T-helper 22 cell (primary cell): ENCODE measurements around the gene DPPA3.
"Not testable (repeated sequence)": the region's sequence is repeated elsewhere in the genome, so short reads cannot be mapped to it uniquely, and the experiment has no call there.

Source experiments
- DNase-seq: peaks from one replicate; pipeline ENCODE4 v3.0.0-alpha.2; 2020; ENCODE audit warnings: low read depth

DPPA3 gene

DNA sequence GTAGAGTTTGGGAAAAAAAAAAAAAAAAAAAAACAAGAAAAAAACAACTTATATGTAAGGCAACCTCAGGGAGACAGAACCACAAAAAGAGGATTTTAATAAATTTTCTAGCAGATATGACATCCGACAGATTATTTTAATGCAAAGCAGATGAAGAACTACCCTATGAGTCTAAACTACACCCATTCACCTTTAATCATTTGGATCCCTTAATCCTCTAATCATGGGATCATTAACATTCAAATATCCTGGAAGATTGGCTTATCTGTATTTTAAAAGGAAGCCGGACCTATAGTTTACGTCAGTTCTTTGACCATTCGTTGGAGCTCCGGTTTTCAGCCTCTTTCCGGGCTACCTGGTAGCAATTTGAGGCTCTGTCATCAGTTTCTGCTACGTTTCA is at the start of gene DPPA3:
Gene DPPA3, plus strand, starts transcription at position 301 of the 400 bp plus-strand sequence. CDS start 138 bp downstream, outside the sequence.
- DNase-seq = no peak

DNA sequence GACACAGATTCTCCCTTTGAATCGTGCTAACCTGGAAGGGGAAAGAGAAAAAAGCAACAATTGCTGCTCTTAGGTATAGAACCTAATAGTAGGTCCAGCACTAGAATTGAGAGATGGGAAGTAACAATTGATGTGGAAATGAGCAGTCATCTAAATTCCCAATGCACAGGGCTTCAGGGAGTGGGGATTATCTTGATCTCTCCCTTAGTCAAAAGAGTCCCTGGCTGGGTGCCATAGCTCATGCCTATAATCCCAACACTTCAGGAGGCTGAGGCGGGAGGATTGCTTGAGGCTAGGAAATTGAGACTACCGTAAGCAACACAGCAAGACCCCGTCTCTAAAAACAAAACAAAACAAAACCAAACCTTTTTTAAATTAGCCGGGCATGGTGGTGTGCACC is 49.5 kb upstream of the DPPA3 start:
- no peak for DNase-seq

DNA sequence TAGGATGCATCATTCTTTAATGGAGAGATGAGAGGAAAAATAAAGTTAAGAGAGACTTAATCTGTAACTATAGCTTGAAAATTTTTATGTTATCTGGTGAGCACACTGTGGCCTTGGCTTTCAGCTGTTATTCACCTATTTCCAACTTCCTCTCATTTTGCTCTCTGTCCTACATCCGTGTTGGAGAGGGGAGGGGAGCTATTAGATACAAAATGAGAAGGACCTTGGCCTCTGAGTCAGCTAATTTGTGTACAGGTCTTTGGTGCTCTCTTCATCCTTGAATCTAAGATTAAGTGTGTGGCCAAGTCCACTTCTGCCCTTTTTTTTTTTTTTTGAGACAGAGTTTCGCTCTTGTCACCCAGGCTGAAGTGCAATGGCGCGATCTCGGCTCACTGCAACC is 44.6 kb upstream of the DPPA3 start:
- DNase-seq = no peak

DNA sequence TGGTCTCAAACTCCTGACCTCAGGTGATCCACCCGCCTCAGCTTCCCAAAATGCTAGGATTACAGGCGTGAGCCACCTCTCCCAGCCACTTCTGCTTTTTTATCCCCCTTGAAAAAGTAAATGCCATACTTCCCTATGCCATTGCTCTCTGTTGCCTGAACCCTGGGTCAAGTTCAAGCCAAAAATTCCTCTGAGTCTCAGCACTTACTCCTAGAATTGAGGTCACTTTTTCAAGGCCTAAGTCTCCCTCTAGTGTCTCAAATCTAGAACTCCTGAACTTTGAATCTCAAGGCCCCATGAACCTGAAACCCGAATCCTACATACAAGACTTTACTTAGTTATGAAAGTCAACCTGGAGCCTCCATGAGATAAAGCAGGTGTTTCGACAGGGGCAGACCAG is 44.1 kb upstream of the DPPA3 start:
- DNase-seq = no peak

DNA sequence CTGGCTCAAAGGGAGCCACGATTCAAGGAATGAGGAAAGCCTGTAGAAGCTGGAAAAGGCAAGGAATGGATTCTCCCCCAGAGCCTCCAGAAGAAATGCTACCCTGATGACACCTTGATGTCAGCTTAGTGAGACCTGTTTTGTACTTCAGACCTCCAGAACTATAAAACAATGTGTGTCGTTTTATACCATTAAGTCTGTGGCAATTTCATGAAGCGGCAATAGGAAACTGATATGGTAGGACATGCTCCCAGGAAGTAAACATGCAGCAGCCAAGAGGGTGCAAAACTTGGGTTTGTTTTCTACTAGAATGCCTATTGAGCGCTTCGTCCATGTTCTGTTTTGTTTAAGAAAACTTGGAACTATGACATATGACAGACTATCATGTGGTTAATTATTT is 43.1 kb upstream of the DPPA3 start:
- no peak for DNase-seq

DNA sequence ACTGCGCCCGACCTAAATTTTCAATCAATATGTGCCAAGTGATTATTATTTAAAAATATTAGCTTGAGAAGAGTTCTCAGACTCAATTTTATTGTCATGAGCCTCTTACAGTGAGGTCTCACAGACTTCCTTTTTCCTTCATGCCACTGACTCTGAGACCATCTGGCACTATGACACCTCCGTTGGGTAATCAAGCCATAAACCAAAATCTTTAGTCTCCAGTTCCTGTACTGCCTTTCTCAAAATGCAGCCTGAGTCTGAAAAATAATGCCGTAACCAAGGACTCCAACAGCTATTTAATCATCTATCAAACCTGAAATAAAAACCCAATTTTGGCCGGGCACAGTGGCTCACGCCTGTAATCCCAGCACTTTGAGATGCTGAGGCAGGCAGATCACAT is 35.8 kb upstream of the DPPA3 start:
- not testable (repeated sequence) for DNase-seq

DNA sequence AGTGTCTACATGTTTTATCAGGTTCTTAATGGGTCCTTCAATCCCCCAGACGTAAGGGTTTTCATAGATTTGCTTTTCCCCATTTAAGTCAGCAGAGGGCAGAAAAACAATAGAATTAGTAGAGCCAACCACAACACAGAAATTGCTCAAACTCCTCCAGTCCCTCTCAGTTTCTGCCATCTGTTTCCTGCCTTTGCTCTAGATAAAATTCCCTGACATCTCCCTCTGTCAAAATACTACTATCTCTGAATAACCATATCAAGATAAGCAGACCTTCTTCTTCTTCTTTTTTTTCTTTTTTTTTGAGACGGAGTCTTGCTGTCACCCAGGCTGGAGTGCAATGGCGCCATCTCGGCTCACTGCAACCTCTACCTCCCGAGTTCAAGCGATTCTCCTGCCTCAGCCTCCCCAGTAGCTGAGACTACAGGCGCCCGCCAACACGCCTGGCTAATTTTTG is 33.8 kb upstream of the DPPA3 start:
- not testable (repeated sequence) for DNase-seq

DNA sequence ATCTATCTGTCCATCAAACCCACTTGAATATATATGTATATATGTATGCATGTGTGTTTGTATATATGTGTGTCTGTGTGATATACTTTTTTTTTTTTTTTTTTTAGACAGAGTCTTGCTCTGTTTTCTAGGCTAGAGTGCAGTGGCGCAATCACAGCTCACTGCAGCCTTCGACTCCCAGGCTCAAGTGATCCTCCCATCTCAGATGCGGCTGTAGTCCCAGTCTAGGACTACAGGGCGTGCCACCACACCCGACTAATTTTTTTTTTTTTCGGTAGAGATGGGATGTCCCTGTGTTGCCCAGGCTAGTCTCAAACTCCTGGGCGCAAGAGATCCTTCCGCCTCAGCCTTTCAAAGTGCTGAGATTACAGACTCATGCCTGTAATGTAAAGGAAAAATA is 32.5 kb upstream of the DPPA3 start:
- no peak for DNase-seq

DNA sequence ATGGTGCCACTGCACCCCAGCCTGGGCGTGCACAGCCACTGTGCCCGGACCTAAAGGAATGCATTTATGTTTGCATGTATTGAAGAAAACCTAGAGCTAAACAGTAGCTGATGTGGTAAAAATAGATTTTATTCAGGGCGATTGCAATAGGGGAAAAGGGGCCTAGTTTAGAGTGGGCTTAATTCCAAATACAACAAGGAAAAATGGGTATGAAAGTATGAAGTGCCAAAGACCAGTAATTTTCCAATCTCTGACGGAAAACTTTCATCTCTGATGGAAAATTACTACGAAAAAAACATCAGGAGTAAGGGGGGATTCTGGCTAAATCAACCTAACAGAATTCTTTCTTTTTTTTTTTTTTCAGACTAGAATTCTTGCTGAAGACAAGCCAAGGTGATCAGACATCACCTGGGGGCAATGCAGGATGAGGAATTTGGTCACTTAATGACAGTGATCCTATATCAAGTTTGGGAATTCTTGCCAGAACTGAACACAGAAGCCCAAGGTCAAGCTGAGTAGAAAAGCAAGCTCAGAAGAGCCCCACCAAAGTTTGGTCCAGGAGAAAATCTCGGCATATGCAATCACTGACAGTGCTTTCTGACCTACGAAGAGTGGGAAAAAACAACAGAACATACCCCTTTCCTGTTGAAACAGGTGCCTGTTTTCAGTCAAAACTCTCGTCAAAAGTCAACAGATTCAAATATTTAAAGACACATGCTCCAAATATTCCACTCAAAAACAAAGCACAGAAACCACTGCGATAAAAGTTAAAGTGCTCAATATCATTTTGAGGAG is 31.8 kb upstream of the DPPA3 start:
- DNase-seq = no peak

DNA sequence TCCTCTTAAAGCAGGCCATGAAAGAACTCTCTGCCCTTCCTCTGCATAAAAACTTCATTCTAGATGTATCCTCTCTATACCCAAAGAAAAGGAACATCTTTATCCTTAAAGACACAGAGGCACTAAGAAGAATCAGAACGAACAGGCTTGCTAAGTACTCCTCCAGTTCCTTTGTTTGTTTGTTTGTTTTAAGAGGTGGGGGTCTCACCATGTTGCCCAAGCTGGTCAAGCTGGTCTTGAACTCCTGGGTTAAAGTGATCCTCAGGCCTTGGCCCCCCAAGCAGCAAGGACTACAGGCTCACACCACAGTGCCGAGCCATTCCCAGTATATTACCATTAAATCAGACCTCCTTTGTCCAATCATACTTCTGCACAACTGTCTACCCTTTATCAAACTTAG is 29.7 kb upstream of the DPPA3 start:
- no peak for DNase-seq

DNA sequence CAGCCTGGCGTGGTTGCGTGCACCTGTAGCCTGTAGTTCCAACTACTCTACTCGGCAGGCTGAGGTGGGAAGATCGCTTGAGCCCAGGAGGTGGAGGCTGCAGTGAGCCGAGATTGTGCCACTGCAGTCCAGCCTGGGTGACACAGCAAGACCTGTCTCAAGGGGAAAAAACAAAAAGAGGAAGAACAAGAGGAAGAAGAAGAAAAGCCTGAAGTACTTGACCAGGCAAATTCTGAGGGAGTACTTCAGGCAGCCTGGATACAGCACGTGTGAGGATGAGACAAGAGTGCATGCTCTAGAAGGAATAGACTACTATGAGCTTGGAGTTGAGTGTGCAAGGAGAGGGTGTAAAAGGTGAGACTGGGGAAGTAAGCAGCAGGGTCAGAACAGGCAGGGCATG is 17.4 kb upstream of the DPPA3 start:
- DNase-seq = no peak

DNA sequence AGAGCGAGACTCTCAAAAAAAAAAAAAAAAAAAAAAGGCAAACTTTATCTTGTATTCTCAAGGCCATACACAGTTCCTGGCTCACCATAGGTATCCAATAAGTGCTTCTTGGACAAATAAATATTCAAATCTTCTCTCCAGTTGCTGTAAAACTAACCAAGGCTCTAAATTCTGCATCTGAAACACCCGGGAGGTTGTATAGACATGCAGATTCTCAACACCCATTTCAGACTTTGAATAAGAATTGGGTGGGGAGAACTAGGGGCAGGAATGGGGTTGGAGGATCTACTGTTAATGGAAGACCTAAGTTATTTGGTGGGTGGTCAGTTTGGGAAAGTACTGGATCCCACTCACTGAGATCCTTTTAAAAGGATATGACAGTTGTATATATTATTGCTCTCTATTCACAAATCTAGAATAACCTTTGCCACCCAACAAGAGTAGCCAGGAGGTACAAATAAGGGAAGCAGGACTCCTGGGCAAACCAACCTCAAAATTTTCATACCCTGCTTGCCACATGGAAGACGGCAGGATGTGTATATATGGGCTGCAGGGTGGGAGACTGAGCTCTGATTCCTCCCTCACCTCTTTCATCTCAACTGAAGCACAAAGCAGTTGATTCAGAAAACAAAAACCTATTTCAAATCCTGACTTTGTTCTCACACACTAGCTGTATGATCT is 16.5 kb upstream of the DPPA3 start:
- DNase-seq = no peak

DNA sequence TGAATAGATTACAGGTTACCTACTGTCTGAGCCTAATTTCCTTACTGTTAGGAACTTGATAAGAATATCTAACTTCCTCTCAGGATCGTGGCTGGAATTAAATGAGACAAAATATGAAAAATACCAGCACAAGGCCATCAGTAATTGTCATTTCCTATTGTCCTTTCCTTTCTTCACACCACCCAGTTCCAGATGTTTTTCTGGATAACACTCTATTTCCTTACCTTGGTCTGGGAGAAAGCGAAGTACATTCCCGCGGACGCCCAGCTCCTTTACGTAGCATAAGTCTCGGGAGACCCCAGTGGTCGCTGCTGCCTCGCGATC is 16.0 kb upstream of the DPPA3 start:
- no peak for DNase-seq

DNA sequence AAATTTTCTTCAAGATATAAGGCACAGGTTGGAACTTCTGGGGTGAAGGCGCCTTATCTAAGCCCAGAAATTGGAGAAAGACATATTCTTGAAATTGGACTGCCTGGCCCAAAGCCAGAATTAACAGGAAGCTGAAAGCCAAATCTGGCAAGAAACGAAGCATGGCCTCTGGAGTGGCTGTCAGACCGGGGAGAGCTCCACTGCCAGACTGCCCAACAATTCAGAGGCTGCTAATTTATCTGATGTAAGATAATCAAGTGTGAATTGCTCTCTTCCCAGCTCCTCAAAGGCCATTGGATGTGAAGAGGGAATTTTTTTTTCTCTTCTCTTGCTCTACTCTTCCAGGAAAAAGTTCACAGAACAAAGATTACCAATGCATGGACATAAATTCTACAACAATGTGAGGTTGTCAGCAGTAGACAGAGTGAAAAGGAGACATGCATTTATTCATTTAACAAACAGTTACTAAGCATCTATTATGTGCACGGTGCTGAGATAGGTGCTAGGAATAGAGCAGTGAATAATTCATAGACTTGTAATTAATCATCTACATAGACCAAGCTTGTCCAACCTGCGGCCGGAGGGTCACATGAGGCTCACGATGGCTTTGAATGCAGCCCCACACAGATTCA is 15.6 kb upstream of the DPPA3 start, which contains the start of gene GDF3:
Gene GDF3, minus strand, starts transcription at position 210 of the 632 bp plus-strand sequence. Its CDS starts 47 bp downstream, at position 163.
- DNase-seq = no peak

DNA sequence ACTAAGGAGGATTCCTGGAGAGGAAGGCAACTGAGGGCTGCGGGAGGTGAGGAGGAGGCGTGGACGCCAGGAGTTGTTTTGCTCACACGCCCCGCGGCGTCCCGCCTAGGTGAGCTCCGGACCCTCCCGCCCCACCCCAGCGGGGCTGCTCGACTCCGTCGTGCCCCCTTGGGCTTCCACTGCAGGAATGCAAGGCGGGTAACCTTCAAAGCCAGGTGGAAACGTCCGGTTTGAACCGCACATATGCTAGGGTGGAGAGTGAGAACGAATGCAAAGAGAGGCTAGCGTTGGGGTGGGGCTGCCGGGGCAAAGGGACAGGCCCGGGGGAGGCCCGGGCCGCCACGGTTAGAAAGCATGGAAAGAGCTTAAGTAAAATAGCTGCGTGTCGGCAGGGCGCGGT is 5.4 kb upstream of the DPPA3 start:
- no peak for DNase-seq

DNA sequence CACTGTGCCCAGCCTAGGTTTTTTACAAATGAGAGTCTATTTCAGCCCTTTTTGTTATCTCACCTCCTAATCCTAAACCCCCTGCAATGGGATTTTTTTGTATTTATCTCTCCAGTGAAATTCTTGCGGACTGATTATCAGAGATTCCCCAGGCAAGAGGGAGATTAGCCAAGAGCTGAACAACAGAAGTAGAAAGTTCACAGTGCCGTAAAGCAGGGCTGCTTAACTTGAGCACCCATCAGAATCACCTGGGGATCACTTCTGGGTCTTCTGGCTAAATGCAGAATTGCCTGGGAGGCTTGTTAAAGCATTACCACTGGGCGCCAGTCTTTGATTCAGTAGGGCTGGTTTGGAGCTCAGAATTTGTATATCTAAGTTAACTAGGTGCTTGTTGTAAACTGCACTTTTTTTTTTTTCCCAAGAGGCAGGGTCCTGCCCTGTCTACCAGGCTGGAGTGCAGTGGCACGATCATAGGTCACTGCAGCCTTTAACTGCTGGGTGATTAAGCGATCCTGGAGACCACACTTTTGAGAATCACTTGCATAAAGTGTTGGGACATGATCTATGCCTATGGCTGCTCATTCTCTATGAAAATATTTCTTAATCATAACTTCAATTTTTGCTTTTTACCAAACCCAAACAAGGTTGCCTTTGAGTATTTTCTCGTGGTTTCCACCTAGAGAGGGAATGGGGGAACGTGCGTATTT is 1.1 kb upstream of the DPPA3 start:
- DNase-seq = no peak

DNA sequence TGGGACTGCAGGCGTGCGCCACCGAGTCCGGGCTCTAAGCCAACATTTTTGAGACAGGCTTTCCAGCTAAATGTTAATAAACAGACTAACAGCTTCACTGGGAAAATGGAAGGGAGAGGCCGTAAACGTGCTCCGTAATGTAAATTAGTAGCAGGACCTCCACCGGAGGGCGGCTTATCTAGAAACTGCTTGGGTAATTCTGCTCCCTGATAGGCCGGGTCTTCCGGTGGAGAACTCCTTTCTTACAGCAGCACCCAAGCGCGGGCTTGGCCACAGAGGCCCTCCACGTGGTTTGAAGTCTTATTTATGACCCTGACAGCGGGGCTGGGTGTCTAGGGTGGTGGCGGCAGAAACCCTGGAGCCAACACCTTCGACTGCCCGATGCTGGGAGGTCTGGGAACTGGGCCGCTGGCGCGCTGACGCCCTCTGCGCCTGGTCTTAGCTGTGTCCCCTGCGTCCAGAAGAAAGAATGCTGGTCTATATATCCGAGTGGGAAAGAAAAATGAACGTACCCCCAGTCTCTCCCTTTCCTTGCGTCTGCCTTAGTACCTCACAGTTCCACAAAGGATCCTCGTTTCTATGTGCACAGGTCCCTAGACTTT is 1.7 kb downstream of the DPPA3 start:
- no peak for DNase-seq

DNA sequence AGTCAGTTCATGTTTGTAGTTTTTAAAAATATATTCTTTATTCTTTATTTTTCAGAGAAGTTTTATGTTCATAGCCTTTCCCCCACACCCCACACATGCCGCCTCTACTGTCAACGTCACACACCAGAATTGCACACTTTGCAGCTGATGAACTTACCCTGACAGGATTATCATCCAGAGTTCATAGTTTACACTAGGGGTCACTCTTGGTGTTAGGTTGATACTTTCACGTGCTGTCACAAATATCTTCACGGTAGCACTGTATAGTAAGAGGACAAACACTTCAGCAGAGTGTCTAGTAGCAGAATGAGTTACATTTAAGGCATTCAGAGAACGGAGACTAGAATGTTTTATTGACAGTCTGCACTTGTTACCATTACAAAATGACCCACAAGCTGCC is 5.1 kb downstream of the DPPA3 start:
- no peak for DNase-seq

DNA sequence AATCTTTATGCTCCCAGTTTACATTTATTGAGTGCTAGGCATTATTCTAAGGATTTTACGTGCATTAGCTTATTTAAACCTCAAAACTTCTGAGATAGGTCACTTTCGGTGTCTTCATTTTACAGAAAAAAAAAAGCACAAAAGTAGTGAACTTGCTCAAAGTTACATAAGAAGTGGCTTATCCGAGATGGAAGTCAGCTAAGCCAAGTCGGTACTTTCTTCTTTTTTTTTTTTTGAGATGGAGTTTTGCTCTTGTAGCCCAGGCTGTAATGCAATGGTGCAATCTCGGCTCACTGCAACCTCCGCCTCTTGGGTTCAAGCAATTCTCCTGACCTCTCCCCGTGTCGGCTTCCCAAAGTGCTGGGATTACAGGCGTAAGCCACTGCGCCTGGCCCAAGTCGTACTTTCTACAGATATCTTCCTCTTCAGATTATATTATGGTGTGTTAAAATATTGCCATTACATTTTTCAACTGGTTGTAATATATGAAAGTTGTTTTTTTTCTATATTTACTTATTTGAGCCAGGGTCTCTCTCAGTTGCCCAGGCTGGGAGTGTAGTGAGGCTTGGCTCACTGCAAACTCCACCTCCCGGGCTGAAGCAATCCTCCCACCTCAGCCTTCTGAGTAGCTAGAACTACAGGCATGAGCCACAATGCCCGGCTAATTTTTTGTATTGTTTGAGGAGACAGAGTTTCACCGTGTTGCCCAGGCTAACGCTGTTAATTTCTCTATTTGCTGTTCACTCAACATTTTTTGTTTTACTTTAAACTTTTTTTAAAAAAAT is 8.9 kb downstream of the DPPA3 start:
- no peak for DNase-seq

DNA sequence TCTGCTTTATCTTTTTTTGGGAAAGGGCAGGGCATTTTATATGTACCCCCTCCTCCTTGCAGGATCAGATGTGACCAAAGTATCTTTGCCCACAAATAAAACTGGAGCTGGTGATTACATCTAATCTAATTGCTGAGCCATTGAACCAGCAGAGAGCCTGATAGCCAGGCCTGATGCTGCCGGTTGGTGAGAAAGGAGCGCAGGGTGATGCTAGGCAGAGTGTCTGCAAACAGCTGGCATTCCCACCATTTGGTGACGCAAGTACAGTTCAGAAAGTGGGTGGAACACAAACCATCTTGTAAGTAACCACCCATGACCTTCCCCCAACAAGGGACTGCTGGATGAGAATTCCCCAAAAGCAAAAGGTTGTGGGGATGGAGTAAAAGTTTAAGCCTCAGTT is 12.7 kb downstream of the DPPA3 start:
- DNase-seq = no peak

DNA sequence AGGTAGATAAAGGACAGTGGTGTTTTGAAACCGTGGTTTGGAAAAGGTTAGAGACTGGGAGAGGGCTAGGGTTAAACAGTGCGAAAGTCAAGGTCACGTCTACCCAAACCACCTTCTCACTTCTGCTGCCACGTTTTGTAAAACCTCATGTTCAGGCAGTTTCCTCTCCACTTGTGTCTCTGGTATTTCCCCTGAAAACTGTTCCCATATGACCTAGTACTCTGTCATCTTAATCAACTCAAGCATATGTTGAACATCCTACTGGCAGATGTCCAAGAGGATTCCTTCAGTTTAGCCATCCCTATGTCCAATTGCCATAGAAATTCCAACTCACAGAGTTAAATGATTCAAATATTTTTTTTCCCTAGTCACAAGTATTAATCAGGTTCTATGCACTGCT is 18.5 kb downstream of the DPPA3 start:
- no peak for DNase-seq
